H9 (cell line): Measurements from ENCODE around the gene CEMIP2. TPM values are rescaled to one million over a fixed set of nuclear protein-coding genes. Genes with fewer than 3 reads are reported as not detected.

ENCODE experiments used
- DNase-seq: peaks from one replicate; pipeline ENCODE4 v3.0.0-alpha.2; 2017
- H2AFZ ChIP-seq: one replicate; pipeline ENCODE4 v1.6.1; 2013; ENCODE audit warnings: mild to moderate bottlenecking, low read length, control low read depth, moderate library complexity
- H2AK5ac ChIP-seq: 2 replicates; pipeline ENCODE4 v1.6.1; 2013; ENCODE audit warnings: low read length, control low read depth, mixed read lengths; ENCODE audit not compliant: insufficient read length
- H2BK120ac ChIP-seq: one replicate; pipeline ENCODE4 v1.6.1; 2013; ENCODE audit warnings: low read depth, mild to moderate bottlenecking, low read length, control low read depth, inconsistent platforms; ENCODE audit not compliant: poor library complexity, severe bottlenecking
- H2BK12ac ChIP-seq: 2 replicates; pipeline ENCODE4 v1.6.1; 2013; ENCODE audit warnings: low read length, control low read depth, mixed read lengths, low read depth; ENCODE audit not compliant: insufficient read length
- H2BK15ac ChIP-seq: 2 replicates; pipeline ENCODE4 v1.6.1; 2013; ENCODE audit warnings: low read depth, low read length, control low read depth
- H2BK20ac ChIP-seq: one replicate; pipeline ENCODE4 v1.6.1; 2013; ENCODE audit warnings: low read depth, mild to moderate bottlenecking, low read length, control low read depth, inconsistent platforms; ENCODE audit not compliant: poor library complexity, severe bottlenecking
- H2BK5ac ChIP-seq: 2 replicates; pipeline ENCODE4 v1.6.1; 2013; ENCODE audit warnings: low read length, control low read depth, mixed read lengths; ENCODE audit not compliant: insufficient read length
- H3K14ac ChIP-seq: 2 replicates; pipeline ENCODE4 v1.6.1; 2013; ENCODE audit warnings: low read length, control low read depth; ENCODE audit not compliant: insufficient read depth
- H3K18ac ChIP-seq: 2 replicates; pipeline ENCODE4 v1.6.1; 2013; ENCODE audit warnings: low read depth, mild to moderate bottlenecking, mixed read lengths, low read length, control low read depth; ENCODE audit not compliant: insufficient read length
- H3K23ac ChIP-seq: 2 replicates; pipeline ENCODE4 v1.6.1; 2013; ENCODE audit warnings: low read length, control low read depth, mixed read lengths, low read depth; ENCODE audit not compliant: insufficient read length
- H3K23me2 ChIP-seq: 2 replicates; pipeline ENCODE4 v1.6.1; 2013; ENCODE audit warnings: low read depth, mild to moderate bottlenecking, mixed read lengths, low read length, control low read depth; ENCODE audit not compliant: insufficient read length, poor library complexity, severe bottlenecking
- H3K27ac ChIP-seq: 2 replicates; pipeline ENCODE4 v1.5.1; 2013; ENCODE audit warnings: low read length, control low read depth, mixed read lengths, low read depth; ENCODE audit not compliant: insufficient read length
- H3K27me3 ChIP-seq: 2 replicates; pipeline ENCODE4 v1.6.1; 2013; ENCODE audit warnings: low read length, control low read depth, inconsistent platforms; ENCODE audit not compliant: insufficient read depth
- H3K4ac ChIP-seq: 2 replicates; pipeline ENCODE4 v1.6.1; 2013; ENCODE audit warnings: low read depth, mild to moderate bottlenecking, control low read depth, inconsistent platforms, low read length, moderate library complexity
- H3K4me1 ChIP-seq: 2 replicates; pipeline ENCODE4 v1.6.1; 2013; ENCODE audit warnings: low read length, control low read depth, inconsistent platforms; ENCODE audit not compliant: insufficient read depth
- H3K4me2 ChIP-seq: 2 replicates; pipeline ENCODE4 v1.6.1; 2013; ENCODE audit warnings: low read length, control low read depth, mixed read lengths; ENCODE audit not compliant: insufficient read length, insufficient read depth
- H3K56ac ChIP-seq: 2 replicates; pipeline ENCODE4 v1.6.1; 2013; ENCODE audit warnings: low read depth, mild to moderate bottlenecking, mixed read lengths, low read length, control low read depth; ENCODE audit not compliant: insufficient read length
- H3K79me1 ChIP-seq: 2 replicates; pipeline ENCODE4 v1.6.1; 2013; ENCODE audit warnings: low read depth, mild to moderate bottlenecking, moderate library complexity, low read length, control low read depth, inconsistent platforms; ENCODE audit not compliant: insufficient read depth, poor library complexity, severe bottlenecking
- H3K79me2 ChIP-seq: 2 replicates; pipeline ENCODE4 v1.6.1; 2013; ENCODE audit warnings: low read length, control low read depth, inconsistent platforms; ENCODE audit not compliant: insufficient read depth
- H3K9ac ChIP-seq: 2 replicates; pipeline ENCODE4 v1.6.1; 2013; ENCODE audit warnings: low read length, control low read depth, mixed read lengths; ENCODE audit not compliant: insufficient read length; ENCODE audit errors: extremely low read depth
- H3K9me3 ChIP-seq: one replicate; pipeline ENCODE4 v1.6.1; 2013; ENCODE audit warnings: low read depth, low read length, inconsistent platforms; ENCODE audit not compliant: control insufficient read depth
- H3T11ph ChIP-seq: one replicate; pipeline ENCODE4 v1.6.1; 2013; ENCODE audit warnings: mild to moderate bottlenecking, low read length, control low read depth, inconsistent platforms
- H4K20me1 ChIP-seq: one replicate; pipeline ENCODE4 v1.6.1; 2013; ENCODE audit not compliant: control insufficient read depth, insufficient read length, insufficient read depth
- H4K5ac ChIP-seq: 2 replicates; pipeline ENCODE4 v1.6.1; 2013; ENCODE audit warnings: low read depth, mild to moderate bottlenecking, mixed read lengths, low read length, control low read depth; ENCODE audit not compliant: insufficient read length
- H4K8ac ChIP-seq: replicated peaks from 2 replicates; pipeline ENCODE4 v1.6.1; 2013; ENCODE audit warnings: low read length, control low read depth, mixed read lengths, low read depth; ENCODE audit not compliant: insufficient read length
- H4K91ac ChIP-seq: 2 replicates; pipeline ENCODE4 v1.6.1; 2013; ENCODE audit warnings: low read depth, mild to moderate bottlenecking, moderate library complexity, mixed read lengths, low read length, control low read depth; ENCODE audit not compliant: insufficient read length
- H3K27ac Mint-ChIP-seq, 3 experiments: 2 replicates in 2 of 3; 3 replicates in 1 of 3; pipeline ENCODE4 v1.8.0; 2020 to 2021; ENCODE audit warnings: mixed read lengths in 3 of 3, mild to moderate bottlenecking in 1 of 3, moderate library complexity in 1 of 3
- H3K27me3 Mint-ChIP-seq: 2 replicates; pipeline ENCODE4 v1.8.0; 2021; ENCODE audit warnings: low read depth, mild to moderate bottlenecking, moderate library complexity, mixed read lengths
- H3K36me3 Mint-ChIP-seq, 3 experiments: 2 replicates in 2 of 3; 3 replicates in 1 of 3; pipeline ENCODE4 v1.8.0; 2020 to 2021; ENCODE audit warnings: low read depth in 3 of 3, mixed read lengths in 3 of 3; ENCODE audit not compliant: insufficient read depth in 1 of 3
- H3K4me1 Mint-ChIP-seq, 2 experiments: 2 replicates each; pipeline ENCODE4 v1.8.0; 2020; ENCODE audit warnings: mixed read lengths in 2 of 2
- H3K4me3 Mint-ChIP-seq, 2 experiments: 2 replicates in 1 of 2; 3 replicates in 1 of 2; pipeline ENCODE4 v1.8.0; 2020 to 2021; ENCODE audit warnings: mild to moderate bottlenecking in 2 of 2, mixed read lengths in 2 of 2, moderate library complexity in 1 of 2
- H3K9me3 Mint-ChIP-seq, 2 experiments: 2 replicates in 1 of 2; 3 replicates in 1 of 2; pipeline ENCODE4 v1.8.0; 2020; ENCODE audit warnings: mild to moderate bottlenecking in 2 of 2, mixed read lengths in 2 of 2, moderate library complexity in 1 of 2
- WGBS: extraction: QIAGEN DNeasy Blood & Tissue Kit; methylation state at CpG from one replicate; pipeline ENCODE4 v1.1.7; 2013; ENCODE audit warnings: missing lambda C conversion rate, low lambda C conversion rate, mixed read lengths; ENCODE audit not compliant: insufficient read length; ENCODE audit errors: extremely low coverage; 5-methylcytosine and 5-hydroxymethylcytosine counted together
- total RNA-seq: library from RNA; stranded (reverse); gene quantifications from 2 replicates; pipeline ENCODE4 v1.2.1, GENCODE V29; 2021
- TF ChIP-seq, protein P1 (sequence below): fragments of 200-600 bp; sonication (generic); conservative IDR thresholded peaks from 3 replicates; pipeline ENCODE4 v1.8.0; 2021; ENCODE audit warnings: antibody characterized with exemption, mild to moderate bottlenecking

Gene CEMIP2
- total RNA-seq, 1 experiment from 2014 or later: 77.2 TPM

DNA sequence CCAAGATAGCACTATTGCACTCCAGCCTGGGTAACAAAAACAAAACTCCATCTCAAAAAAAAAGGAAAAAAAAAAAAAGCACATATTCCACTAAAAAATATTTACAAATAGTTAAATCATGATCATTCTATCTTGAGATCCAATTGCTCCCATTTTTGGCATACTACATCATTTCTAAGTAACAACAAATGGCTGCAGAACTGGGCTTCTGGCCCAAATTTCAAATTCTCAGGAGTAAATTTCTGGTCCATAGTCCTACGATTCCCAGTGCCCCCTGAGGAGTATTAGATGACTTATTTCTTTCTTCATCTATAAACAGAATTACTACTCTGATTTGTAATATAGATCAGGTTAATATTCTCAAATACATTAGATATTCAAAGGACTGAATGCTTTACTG lies 62.1 kb downstream of the CEMIP2 start:
- Histone ChIP-seq H2BK20ac (no peak overlapping the region), H3K79me2 (no peaks in the 10 kb centered on the region), H2AFZ (no peak overlapping the region), H4K8ac (no peak overlapping the region), H4K91ac (no peak overlapping the region), H3T11ph (no peak overlapping the region), H3K27me3 (no peaks in the 10 kb centered on the region), H3K56ac (no peak overlapping the region), H3K4ac (no peak overlapping the region), H3K23ac (no peak overlapping the region), H3K9me3 (no peaks in the 10 kb centered on the region), H2BK12ac (no peak overlapping the region), H2BK120ac (no peak overlapping the region), H3K23me2 (no peaks in the 10 kb centered on the region), H2BK5ac (no peak overlapping the region), H2BK15ac (no peak overlapping the region), H3K4me1 (no peaks in the 10 kb centered on the region), H3K18ac (no peak overlapping the region), H3K9ac (no peak overlapping the region), H3K4me2 (no peak overlapping the region), H3K27ac (no peak overlapping the region), H4K20me1 (no peaks in the 10 kb centered on the region), H2AK5ac (no peak overlapping the region), H4K5ac (no peak overlapping the region), H3K14ac (no peak overlapping the region), H3K79me1 (no peaks in the 10 kb centered on the region)
- TF ChIP-seq, protein P1, sequence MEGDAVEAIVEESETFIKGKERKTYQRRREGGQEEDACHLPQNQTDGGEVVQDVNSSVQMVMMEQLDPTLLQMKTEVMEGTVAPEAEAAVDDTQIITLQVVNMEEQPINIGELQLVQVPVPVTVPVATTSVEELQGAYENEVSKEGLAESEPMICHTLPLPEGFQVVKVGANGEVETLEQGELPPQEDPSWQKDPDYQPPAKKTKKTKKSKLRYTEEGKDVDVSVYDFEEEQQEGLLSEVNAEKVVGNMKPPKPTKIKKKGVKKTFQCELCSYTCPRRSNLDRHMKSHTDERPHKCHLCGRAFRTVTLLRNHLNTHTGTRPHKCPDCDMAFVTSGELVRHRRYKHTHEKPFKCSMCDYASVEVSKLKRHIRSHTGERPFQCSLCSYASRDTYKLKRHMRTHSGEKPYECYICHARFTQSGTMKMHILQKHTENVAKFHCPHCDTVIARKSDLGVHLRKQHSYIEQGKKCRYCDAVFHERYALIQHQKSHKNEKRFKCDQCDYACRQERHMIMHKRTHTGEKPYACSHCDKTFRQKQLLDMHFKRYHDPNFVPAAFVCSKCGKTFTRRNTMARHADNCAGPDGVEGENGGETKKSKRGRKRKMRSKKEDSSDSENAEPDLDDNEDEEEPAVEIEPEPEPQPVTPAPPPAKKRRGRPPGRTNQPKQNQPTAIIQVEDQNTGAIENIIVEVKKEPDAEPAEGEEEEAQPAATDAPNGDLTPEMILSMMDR: no peak
- Mint-ChIP-seq H3K36me3 (peaks cover 7 to 77% (median 64%) of the 10 kb centered on the region in 3 experiments), H3K9me3 (no peaks in the 10 kb centered on the region), H3K4me1 (no peaks in the 10 kb centered on the region), H3K4me3 (no peak overlapping the region), H3K27me3 (no peaks in the 10 kb centered on the region), H3K27ac (no peak overlapping the region)
- DNase-seq: no peak
- no CpG with 5 or more reads among the region's 1 CpG for WGBS
